IMR-90 (cell line): ENCODE measurements around the gene AGMO. TPM values are rescaled to one million over a fixed set of nuclear protein-coding genes. Genes with fewer than 3 reads are reported as not detected.

Source experiments
- ATAC-seq: fragments of 200-7000 bp; cut with Tn5 transposase; 2 replicates; pipeline ENCODE4 v1.9.1; 2020; ENCODE audit warnings: low read depth, mild to moderate bottlenecking, moderate library complexity
- BruUV-seq: library from RNA; stranded (reverse); fragments of 400-500 nt; replicated peaks from 2 replicates; lab custom pipeline; 2021; lab: Mats Ljungman, UMichigan
- CTCF ChIA-PET: fragments of 300-600 bp; formaldehyde crosslinking; extraction: SDS; loops from one replicate; lab custom pipeline; 2021; ENCODE audit warnings: antibody characterized with exemption; lab: Yijun Ruan, JAX
- POLR2A ChIA-PET: fragments of 300-600 bp; sonication (Branson Sonifier 250); formaldehyde crosslinking; loops from one replicate; lab custom pipeline; 2022; ENCODE audit warnings: antibody characterized with exemption; ENCODE audit not compliant: unreplicated experiment; lab: Charles Lee
- DNase-seq: peaks from one replicate; pipeline ENCODE4 v3.0.0; 2013
- H2AFZ ChIP-seq: replicated peaks from 2 replicates; pipeline ENCODE3; 2013; ENCODE audit warnings: low read length, mild to moderate bottlenecking; ENCODE audit not compliant: poor library complexity
- H2AK5ac ChIP-seq: 2 replicates; pipeline ENCODE4 v1.6.1; 2013; ENCODE audit warnings: low read depth, low read length, inconsistent platforms
- H2AK9ac ChIP-seq: replicated peaks from 2 replicates; pipeline ENCODE3; 2013; ENCODE audit warnings: mild to moderate bottlenecking, low read depth, low read length, moderate library complexity; ENCODE audit not compliant: poor library complexity
- H2BK120ac ChIP-seq: 2 replicates; pipeline ENCODE4 v1.6.1; 2013; ENCODE audit warnings: low read depth, low read length, inconsistent platforms
- H2BK15ac ChIP-seq: 3 replicates; pipeline ENCODE4 v1.6.1; 2013; ENCODE audit warnings: low read depth, low read length, inconsistent platforms
- H2BK20ac ChIP-seq: 2 replicates; pipeline ENCODE4 v1.6.1; 2013; ENCODE audit warnings: low read depth, mild to moderate bottlenecking, inconsistent platforms, low read length, moderate library complexity
- H2BK5ac ChIP-seq: 2 replicates; pipeline ENCODE4 v1.6.1; 2013; ENCODE audit warnings: mild to moderate bottlenecking, low read depth, low read length, inconsistent platforms; ENCODE audit not compliant: poor library complexity, severe bottlenecking
- H3K14ac ChIP-seq: replicated peaks from 2 replicates; pipeline ENCODE4 v1.6.1; 2013; ENCODE audit warnings: low read depth, low read length, inconsistent platforms
- H3K18ac ChIP-seq: 2 replicates; pipeline ENCODE4 v1.6.1; 2013; ENCODE audit warnings: low read depth, low read length, control low read depth
- H3K23ac ChIP-seq: 2 replicates; pipeline ENCODE4 v1.6.1; 2013; ENCODE audit warnings: low read depth, low read length, inconsistent platforms
- H3K27ac ChIP-seq: 2 replicates; pipeline ENCODE4 v1.5.1; 2013; ENCODE audit warnings: mild to moderate bottlenecking, control low read depth, low read length; ENCODE audit not compliant: insufficient read depth
- H3K27me3 ChIP-seq: 2 replicates; pipeline ENCODE4 v1.6.1; 2013; ENCODE audit warnings: low read length; ENCODE audit not compliant: control insufficient read depth, insufficient read depth
- H3K36me3 ChIP-seq: 2 replicates; pipeline ENCODE4 v1.6.1; 2013; ENCODE audit warnings: low read length, mixed read lengths; ENCODE audit not compliant: control insufficient read depth, insufficient read depth
- H3K4ac ChIP-seq: 2 replicates; pipeline ENCODE4 v1.6.1; 2013; ENCODE audit warnings: low read depth, low read length, inconsistent platforms
- H3K4me1 ChIP-seq: 2 replicates; pipeline ENCODE4 v1.6.1; 2013; ENCODE audit warnings: low read length, mixed read lengths; ENCODE audit not compliant: control insufficient read depth, insufficient read depth
- H3K4me2 ChIP-seq: 2 replicates; pipeline ENCODE4 v1.6.1; 2013; ENCODE audit warnings: low read depth, mild to moderate bottlenecking, control low read depth, low read length, moderate library complexity
- H3K4me3 ChIP-seq: 2 replicates; pipeline ENCODE4 v1.5.1; 2013; ENCODE audit warnings: low read depth, mild to moderate bottlenecking, control low read depth, low read length, moderate library complexity; ENCODE audit not compliant: insufficient read depth
- H3K56ac ChIP-seq: 2 replicates; pipeline ENCODE4 v1.6.1; 2013; ENCODE audit warnings: low read length, inconsistent platforms; ENCODE audit not compliant: insufficient read depth; ENCODE audit errors: extremely low read depth
- H3K79me1 ChIP-seq, 2 experiments: 2 replicates each; pipeline ENCODE4 v1.6.1; 2013; ENCODE audit warnings: low read length in 2 of 2, inconsistent platforms in 1 of 2, low read depth in 1 of 2
- H3K9ac ChIP-seq: 2 replicates; pipeline ENCODE4 v1.6.1; 2013; ENCODE audit warnings: low read depth, low read length, control low read depth
- H3K9me1 ChIP-seq: 2 replicates; pipeline ENCODE4 v1.6.1; 2013; ENCODE audit warnings: low read length, inconsistent platforms; ENCODE audit not compliant: insufficient read depth
- H3K9me3 ChIP-seq: 2 replicates; pipeline ENCODE4 v1.6.1; 2013; ENCODE audit warnings: low read length; ENCODE audit not compliant: control insufficient read depth, insufficient read depth
- H4K20me1 ChIP-seq: 2 replicates; pipeline ENCODE4 v1.6.1; 2013; ENCODE audit warnings: low read length, inconsistent platforms; ENCODE audit not compliant: insufficient read depth
- H4K5ac ChIP-seq: 2 replicates; pipeline ENCODE4 v1.6.1; 2013; ENCODE audit warnings: mild to moderate bottlenecking, low read depth, low read length, control low read depth
- H4K8ac ChIP-seq, 2 experiments: 2 replicates each; pipeline ENCODE4 v1.6.1; 2013; ENCODE audit warnings: low read depth in 2 of 2, low read length in 2 of 2, control low read depth in 1 of 2, inconsistent platforms in 1 of 2
- H4K91ac ChIP-seq: 2 replicates; pipeline ENCODE4 v1.6.1; 2013; ENCODE audit warnings: low read depth, low read length, inconsistent platforms; ENCODE audit not compliant: insufficient read depth
- BHLHE40 ChIP-seq: fragments of 150-350 bp; IDR thresholded peaks from 2 replicates; pipeline ENCODE4 v1.6.1; 2016; ENCODE audit warnings: mild to moderate bottlenecking, low read depth, low read length
- CEBPB ChIP-seq: IDR thresholded peaks from 2 replicates; pipeline ENCODE4 v1.6.1; 2012; ENCODE audit warnings: low read depth, low read length, improper control_type of control experiment
- CTCF ChIP-seq: conservative IDR thresholded peaks from 2 replicates; pipeline ENCODE4 v1.5.1; 2012; ENCODE audit warnings: mild to moderate bottlenecking, low read depth, low read length, improper control_type of control experiment
- ELK1 ChIP-seq: fragments of 150-350 bp; IDR thresholded peaks from 2 replicates; pipeline ENCODE4 v1.6.1; 2016; ENCODE audit warnings: low read depth, mild to moderate bottlenecking, low read length, moderate library complexity, borderline replicate concordance
- FOS ChIP-seq: fragments of 150-350 bp; IDR thresholded peaks from 2 replicates; pipeline ENCODE4 v1.6.1; 2016; ENCODE audit warnings: low read depth, low read length
- MAFK ChIP-seq: IDR thresholded peaks from 2 replicates; pipeline ENCODE4 v1.6.1; 2012; ENCODE audit warnings: low read depth, low read length, improper control_type of control experiment
- MAZ ChIP-seq: IDR thresholded peaks from 2 replicates; pipeline ENCODE4 v1.6.1; 2012; ENCODE audit warnings: low read depth, mild to moderate bottlenecking, low read length, improper control_type of control experiment, moderate library complexity, borderline replicate concordance
- NFE2L2 ChIP-seq: fragments of 150-350 bp; IDR thresholded peaks from 2 replicates; pipeline ENCODE4 v1.6.1; 2016; ENCODE audit warnings: low read depth, mild to moderate bottlenecking, low read length
- RCOR1 ChIP-seq: IDR thresholded peaks from 2 replicates; pipeline ENCODE4 v1.6.1; 2012; ENCODE audit warnings: mild to moderate bottlenecking, low read length, improper control_type of control experiment; ENCODE audit not compliant: insufficient replicate concordance
- RFX5 ChIP-seq: IDR thresholded peaks from 2 replicates; pipeline ENCODE4 v1.8.0; 2012; ENCODE audit warnings: low read depth, mild to moderate bottlenecking, low read length, moderate library complexity
- SMC3 ChIP-seq: fragments of 150-350 bp; IDR thresholded peaks from 2 replicates; pipeline ENCODE4 v1.6.1; 2016; ENCODE audit warnings: low read depth, mild to moderate bottlenecking, antibody characterized with exemption, low read length, moderate library complexity
- USF2 ChIP-seq: fragments of 150-350 bp; IDR thresholded peaks from 2 replicates; pipeline ENCODE4 v1.6.1; 2017; ENCODE audit warnings: mild to moderate bottlenecking, antibody characterized with exemption, low read length, low read depth
- WGBS, 2 experiments: methylation state at CpG; one replicate each; pipeline versions ENCODE4 v1.1.5 to v1.1.7; 2013; ENCODE audit warnings: missing lambda C conversion rate in 2 of 2; ENCODE audit not compliant: insufficient read length in 1 of 2; ENCODE audit errors: extremely low coverage in 2 of 2; 5-methylcytosine and 5-hydroxymethylcytosine counted together
- dilution Hi-C: fragments of 300-500 bp; cut with HindIII; formaldehyde crosslinking; loops from one replicate; pipeline ENCODE4 v1.14.3; 2018; ENCODE audit warnings: low sequenced_read_pairs; ENCODE audit not compliant: unreplicated experiment
- in situ Hi-C: fragments of 300-500 bp; cut with MboI; formaldehyde crosslinking; loops from 3 replicates; pipeline ENCODE4 v1.14.3; 2019; ENCODE audit warnings: low sequenced_read_pairs, inconsistent platforms, mixed read lengths
- intact Hi-C: fragments of 100-400 bp; cut with micrococcal nuclease; formaldehyde crosslinking; loops from 2 replicates; pipeline ENCODE4 v1.10.0; 2022
- polyA plus RNA-seq, 3 experiments: library from polyadenylated mRNA; depleted of rRNA; stranded (reverse); fragments of >200 nt; gene quantifications; 2 replicates each; pipeline ENCODE4 v1.2.3, GENCODE V29; 2012; ENCODE audit warnings: low replicate concordance in 1 of 3
- total RNA-seq: library from RNA; depleted of rRNA; stranded (reverse); fragments of >200 nt; gene quantifications from 2 replicates; pipeline ENCODE4 v1.2.3, GENCODE V29; 2012

Gene AGMO
- total and polyA plus RNA-seq, 2 of the 4 experiments (the other 2 are of a cell fraction): not detected

GRCh38 chr7:15204421-15204820 lies 357.4 kb downstream of the AGMO start:
- POLR2A ChIA-PET: no interaction called here
- dilution Hi-C loops (no loop called here), in situ Hi-C loops (no loop called here)

More at GRCh38 chr7:15204421-15204820, 357.4 kb downstream of the AGMO start:
- Histone ChIP-seq H3K79me1 (no peaks in the 10 kb centered on the region), H3K9me3 (no peaks in the 10 kb centered on the region), H2BK15ac (no peak overlapping the region), H3K27ac (no peak overlapping the region), H3K36me3 (no peaks in the 10 kb centered on the region), H3K4me3 (no peak overlapping the region), H2AK5ac (no peak overlapping the region), H3K9me1 (no peaks in the 10 kb centered on the region), H3K9ac (no peak overlapping the region), H4K20me1 (no peaks in the 10 kb centered on the region), H3K14ac (no peak overlapping the region), H3K4ac (no peak overlapping the region), H2BK5ac (no peak overlapping the region), H2AFZ (no peak overlapping the region), H3K56ac (no peak overlapping the region), H3K27me3 (no peaks in the 10 kb centered on the region), H4K5ac (no peak overlapping the region), H3K4me1 (no peaks in the 10 kb centered on the region), H2BK20ac (no peak overlapping the region), H4K91ac (no peak overlapping the region), H2AK9ac (no peak overlapping the region), H2BK120ac (no peak overlapping the region), H3K23ac (no peak overlapping the region), H3K18ac (no peak overlapping the region), H3K4me2 (no peak overlapping the region), H4K8ac (no peak overlapping the region)
- 20% methylated on average over 1 of the region's 2 CpGs; no CpG with 5 or more reads in 1 of the 2 experiments for WGBS, 2 experiments
- no peak for DNase-seq
- CTCF ChIA-PET: no interaction called here
- BruUV-seq: no TSS peak
- no peak for TF ChIP-seq SMC3
- TF ChIP-seq CTCF: no peak
- no peak for TF ChIP-seq USF2
- TF ChIP-seq NFE2L2: no peak
- TF ChIP-seq RCOR1: no peak
- no peak for TF ChIP-seq RFX5
- TF ChIP-seq FOS: no peak
- no peak for TF ChIP-seq CEBPB
- TF ChIP-seq MAFK: no peak
- no peak for TF ChIP-seq MAZ
- no peak for TF ChIP-seq ELK1
- TF ChIP-seq BHLHE40: no peak
- ATAC-seq: no peak
- intact Hi-C loops: no loop called here
